Activated CD4-positive, alpha-beta T cell treated with anti-CD3 and anti-CD28 coated beads, Interleukin-2, amount 50 U/mL, for 48 hours (primary cell): ENCODE results near the gene TTI1.

Source experiments
- DNase-seq, 2 experiments: peaks; one replicate each; pipeline ENCODE4 v3.0.0-alpha.2; 2020

Gene TTI1

GRCh38 chr20:37958856-37959520 lies 74.3 kb downstream of the TTI1 start:
- no peak for DNase-seq

GRCh38 chr20:37956107-37956585 lies 77.1 kb downstream of the TTI1 start:
- no peak for DNase-seq

GRCh38 chr20:37955511-37955910 lies 77.7 kb downstream of the TTI1 start:
- DNase-seq: no peak

- no peak for DNase-seq
These were observed 78.6 kb downstream of the TTI1 start for GRCh38 chr20:37954626-37955025.

GRCh38 chr20:37954190-37954589 lies 79.1 kb downstream of the TTI1 start:
- DNase-seq: no peak

GRCh38 chr20:37948956-37949355 lies 84.3 kb downstream of the TTI1 start:
- no peak for DNase-seq

- no peak for DNase-seq
These were observed 85.3 kb downstream of the TTI1 start for GRCh38 chr20:37947943-37948342.

- DNase-seq: no peak
These were observed 86.3 kb downstream of the TTI1 start for GRCh38 chr20:37946946-37947345.

- no peak for DNase-seq
These were observed 88.1 kb downstream of the TTI1 start for GRCh38 chr20:37945091-37945547.

- no peak for DNase-seq
These were observed 88.7 kb downstream of the TTI1 start for GRCh38 chr20:37944456-37944981.

GRCh38 chr20:37943501-37944455 lies 89.5 kb downstream of the TTI1 start:
- DNase-seq: no peak

- no peak for DNase-seq
These were observed 90.2 kb downstream of the TTI1 start for GRCh38 chr20:37943033-37943432.

- DNase-seq: no peak
These were observed 91.3 kb downstream of the TTI1 start for GRCh38 chr20:37941992-37942391.

GRCh38 chr20:37941332-37941731 lies 91.9 kb downstream of the TTI1 start:
- no peak for DNase-seq

GRCh38 chr20:37940858-37941257 lies 92.4 kb downstream of the TTI1 start:
- DNase-seq: no peak

- no peak for DNase-seq
These were observed 93.3 kb downstream of the TTI1 start for GRCh38 chr20:37939701-37940560.

- DNase-seq: no peak
These were observed 94.3 kb downstream of the TTI1 start for GRCh38 chr20:37938954-37939353.

GRCh38 chr20:37938181-37938750 lies 95.0 kb downstream of the TTI1 start:
- no peak for DNase-seq

- no peak for DNase-seq
These were observed 95.6 kb downstream of the TTI1 start for GRCh38 chr20:37937686-37938085.

- no peak for DNase-seq
These were observed 96.8 kb downstream of the TTI1 start for GRCh38 chr20:37936451-37936850.

GRCh38 chr20:37936041-37936440 lies 97.2 kb downstream of the TTI1 start:
- DNase-seq: no peak

GRCh38 chr20:37935435-37935834 lies 97.8 kb downstream of the TTI1 start:
- no peak for DNase-seq
